ENCODE results near the gene MAP3K4.

- TF ChIP-seq POLR2AphosphoS5 (IDR thresholded peaks at IDR 0.05; ENCODE audit: borderline replicate concordance, low read depth, low read length) (no peak), EZH2 (IDR thresholded peaks at IDR 0.05) (no peak)
These were observed 82.4 kb downstream of the MAP3K4 start for GRCh38 chr6:161073930-161074329.
